Transverse colon (tissue), 3 donors: ENCODE data around the gene STIP1.

Experiments
- EP300 ChIP-seq: sonication (generic); formaldehyde crosslinking; IDR thresholded peaks from one replicate; pipeline ENCODE4 v1.6.1; 2017; ENCODE audit warnings: antibody characterized with exemption, low read depth
- POLR2A ChIP-seq: fragments of 450-650 bp; IDR thresholded peaks from one replicate; pipeline ENCODE4 v1.6.1; 2016; ENCODE audit warnings: antibody characterized with exemption, mild to moderate bottlenecking, moderate library complexity
- TF ChIP-seq, protein P1 (sequence below), 5 experiments: fragments of 200-600 bp in 3 of 5; fragments of 450-650 bp in 2 of 5; sonication (generic) in 3 of 5; IDR thresholded peaks; 1 replicate in 2 of 5; 2 replicates in 3 of 5; pipeline ENCODE4 v1.5.1; 2016 to 2017; ENCODE audit warnings: antibody characterized with exemption in 5 of 5, inconsistent platforms in 3 of 5, mild to moderate bottlenecking in 2 of 5, moderate library complexity in 1 of 5

DNA sequence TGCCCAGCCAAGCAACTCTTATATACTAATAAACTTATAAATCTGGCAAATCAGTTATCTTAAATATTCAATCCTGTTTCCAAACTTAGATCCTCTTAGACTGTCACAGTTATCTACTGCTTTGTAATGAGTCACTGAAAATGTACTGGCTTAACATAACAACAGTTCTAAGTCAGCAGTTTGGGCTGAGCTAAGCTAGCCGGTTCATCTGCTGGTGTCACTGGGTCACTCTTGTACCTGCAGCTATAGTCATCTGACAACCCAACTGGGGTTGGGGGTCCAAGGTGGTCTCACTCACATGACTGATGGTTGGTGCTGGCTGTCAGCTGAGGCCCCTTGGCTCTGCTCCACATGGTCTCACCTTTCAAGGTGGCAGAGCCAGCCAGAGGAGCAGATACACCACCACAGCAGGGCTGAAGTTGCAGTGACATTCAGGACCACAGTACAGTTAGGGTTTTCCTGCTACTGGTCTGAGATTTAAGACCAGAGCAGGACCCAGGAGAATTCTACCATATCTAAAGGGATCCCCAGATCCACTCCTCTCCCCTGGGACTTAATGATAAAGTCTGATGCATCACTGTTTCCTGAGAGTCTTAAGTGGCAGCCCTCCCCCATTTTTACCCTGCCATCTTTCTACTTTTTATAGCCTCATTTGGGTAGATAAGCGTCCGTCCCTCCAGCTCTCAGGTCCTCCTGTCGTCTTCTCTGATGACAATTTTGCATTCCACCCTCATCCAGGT lies 12.2 kb upstream of the STIP1 start:
- TF ChIP-seq, protein P1, sequence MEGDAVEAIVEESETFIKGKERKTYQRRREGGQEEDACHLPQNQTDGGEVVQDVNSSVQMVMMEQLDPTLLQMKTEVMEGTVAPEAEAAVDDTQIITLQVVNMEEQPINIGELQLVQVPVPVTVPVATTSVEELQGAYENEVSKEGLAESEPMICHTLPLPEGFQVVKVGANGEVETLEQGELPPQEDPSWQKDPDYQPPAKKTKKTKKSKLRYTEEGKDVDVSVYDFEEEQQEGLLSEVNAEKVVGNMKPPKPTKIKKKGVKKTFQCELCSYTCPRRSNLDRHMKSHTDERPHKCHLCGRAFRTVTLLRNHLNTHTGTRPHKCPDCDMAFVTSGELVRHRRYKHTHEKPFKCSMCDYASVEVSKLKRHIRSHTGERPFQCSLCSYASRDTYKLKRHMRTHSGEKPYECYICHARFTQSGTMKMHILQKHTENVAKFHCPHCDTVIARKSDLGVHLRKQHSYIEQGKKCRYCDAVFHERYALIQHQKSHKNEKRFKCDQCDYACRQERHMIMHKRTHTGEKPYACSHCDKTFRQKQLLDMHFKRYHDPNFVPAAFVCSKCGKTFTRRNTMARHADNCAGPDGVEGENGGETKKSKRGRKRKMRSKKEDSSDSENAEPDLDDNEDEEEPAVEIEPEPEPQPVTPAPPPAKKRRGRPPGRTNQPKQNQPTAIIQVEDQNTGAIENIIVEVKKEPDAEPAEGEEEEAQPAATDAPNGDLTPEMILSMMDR (IDR thresholded peaks at IDR 0.05) = no peak
- TF ChIP-seq EP300 (no peak), POLR2A (no peak)
